ENCODE results near the gene APOC3.

- TF ChIP-seq CTCF (IDR thresholded peaks at IDR 0.05) = no peak
- no peak for TF ChIP-seq POLR2AphosphoS5 (IDR thresholded peaks at IDR 0.05)
- no peak for TF ChIP-seq POLR2A (IDR thresholded peaks at IDR 0.05)
Measured at GRCh38 chr11:116825434-116825833, 4.3 kb upstream of the APOC3 start.

Measured in prostate gland (tissue), 2 donors.